PC-3 (cell line): Measurements from ENCODE around the gene ADGRF3.
"Not testable (repeated sequence)": the region's sequence is repeated elsewhere in the genome, so short reads cannot be mapped to it uniquely, and the experiment has no call there.

ENCODE experiments used
- EZH2phosphoT487 ChIP-seq: fragments of 300-600 bp; sonication (generic); IDR thresholded peaks from 2 replicates; pipeline ENCODE4 v1.6.1; 2018; ENCODE audit warnings: mild to moderate bottlenecking, antibody characterized with exemption, low read length, borderline replicate concordance
- TF ChIP-seq, protein P1 (sequence below): fragments of 300-600 bp; sonication (generic); conservative IDR thresholded peaks from 2 replicates; pipeline ENCODE4 v1.5.1; 2017; ENCODE audit warnings: antibody characterized with exemption, low read depth, mild to moderate bottlenecking, low read length

DNA sequence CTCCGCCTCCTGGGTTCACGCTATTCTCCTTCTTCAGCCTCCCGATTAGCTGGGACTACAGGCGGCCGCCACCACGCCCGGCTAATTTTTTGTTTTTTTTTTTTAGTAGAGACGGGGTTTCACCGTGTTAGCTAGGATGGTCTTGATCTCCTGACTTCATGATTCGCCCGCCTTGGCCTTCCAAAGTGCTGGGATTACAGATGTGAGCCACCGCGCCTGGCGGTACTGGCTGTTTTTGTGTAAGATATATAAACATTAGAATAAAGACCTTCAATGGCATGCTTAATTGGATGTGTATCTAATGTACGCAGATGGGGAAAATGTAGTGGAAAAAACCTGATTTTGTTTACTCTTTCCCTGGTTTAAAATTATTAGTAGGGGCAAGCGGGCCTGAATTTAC is 7.9 kb upstream of the ADGRF3 start:
- TF ChIP-seq, protein P1, sequence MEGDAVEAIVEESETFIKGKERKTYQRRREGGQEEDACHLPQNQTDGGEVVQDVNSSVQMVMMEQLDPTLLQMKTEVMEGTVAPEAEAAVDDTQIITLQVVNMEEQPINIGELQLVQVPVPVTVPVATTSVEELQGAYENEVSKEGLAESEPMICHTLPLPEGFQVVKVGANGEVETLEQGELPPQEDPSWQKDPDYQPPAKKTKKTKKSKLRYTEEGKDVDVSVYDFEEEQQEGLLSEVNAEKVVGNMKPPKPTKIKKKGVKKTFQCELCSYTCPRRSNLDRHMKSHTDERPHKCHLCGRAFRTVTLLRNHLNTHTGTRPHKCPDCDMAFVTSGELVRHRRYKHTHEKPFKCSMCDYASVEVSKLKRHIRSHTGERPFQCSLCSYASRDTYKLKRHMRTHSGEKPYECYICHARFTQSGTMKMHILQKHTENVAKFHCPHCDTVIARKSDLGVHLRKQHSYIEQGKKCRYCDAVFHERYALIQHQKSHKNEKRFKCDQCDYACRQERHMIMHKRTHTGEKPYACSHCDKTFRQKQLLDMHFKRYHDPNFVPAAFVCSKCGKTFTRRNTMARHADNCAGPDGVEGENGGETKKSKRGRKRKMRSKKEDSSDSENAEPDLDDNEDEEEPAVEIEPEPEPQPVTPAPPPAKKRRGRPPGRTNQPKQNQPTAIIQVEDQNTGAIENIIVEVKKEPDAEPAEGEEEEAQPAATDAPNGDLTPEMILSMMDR, result not testable (repeated sequence)
- TF ChIP-seq EZH2phosphoT487, result not testable (repeated sequence)
